AG04449 (cell line): ENCODE data around the gene CTNNBIP1.

Experiments used
- CTCF ChIA-PET: fragments of 350-600 bp; formaldehyde crosslinking; extraction: SDS; loops from one replicate; lab custom pipeline; 2021; ENCODE audit warnings: antibody characterized with exemption; lab: Yijun Ruan, JAX
- POLR2A ChIA-PET: fragments of 400-600, 350-600 bp; formaldehyde crosslinking; extraction: SDS; loops from one replicate; lab custom pipeline; 2020; ENCODE audit warnings: antibody characterized with exemption, inconsistent platforms; lab: Yijun Ruan, JAX
- DNase-seq: peaks from one replicate; pipeline ENCODE4 v3.0.0-alpha.2; 2010; ENCODE audit warnings: low read depth, low spot score
- H3K4me3 ChIP-seq: 2 replicates; pipeline ENCODE4 v1.5.1; 2011; ENCODE audit warnings: low read depth, mild to moderate bottlenecking, control low read depth, low read length
- CTCF ChIP-seq: IDR thresholded peaks from one replicate; pipeline ENCODE4 v1.5.1; 2011; ENCODE audit warnings: mild to moderate bottlenecking, moderate library complexity, low read length, control low read depth, inconsistent platforms; ENCODE audit not compliant: insufficient read depth; ENCODE audit errors: missing control alignments

CTNNBIP1 gene

GRCh38 chr1:9891207-9891606, 18.9 kb downstream of the CTNNBIP1 start:
- H3K4me3 ChIP-seq: no peak overlapping the region; the same call in 1 of the 2 replicates
- no peak for TF ChIP-seq CTCF
- ChIA-PET CTCF (interaction anchor here (1.2 to 31.2 kb wide), 2 partner anchors 22 to 51 kb away, joined by 6 to 502 read pairs; no protein-coding TSS in a partner anchor), POLR2A (interaction anchor here (0.6 to 1.0 kb wide), 2 partner anchors 13 to 42 kb away, joined by 3 read pairs; no protein-coding TSS in a partner anchor)
- DNase-seq: no peak

- no peak for TF ChIP-seq CTCF
- H3K4me3 ChIP-seq: no peak overlapping the region
- CTCF ChIA-PET: interaction anchor here (0.9 to 31.2 kb wide), 5 partner anchors 21 to 264 kb away, joined by 3 to 502 read pairs (median 3); no protein-coding TSS in a partner anchor
- POLR2A ChIA-PET: interaction anchor here (0.6 to 1.0 kb wide), 2 partner anchors 12 to 336 kb away, joined by 3 to 4 read pairs; no protein-coding TSS in a partner anchor
- DNase-seq: no peak
These were observed 19.8 kb downstream of the CTNNBIP1 start for GRCh38 chr1:9890224-9890731.

- POLR2A ChIA-PET: no interaction called here
- CTCF ChIA-PET: interaction anchor here (0.9 to 31.2 kb wide), 7 partner anchors 20 to 263 kb away, joined by 3 to 502 read pairs (median 3); no protein-coding TSS in a partner anchor
- no peak overlapping the region for H3K4me3 ChIP-seq
- no peak for TF ChIP-seq CTCF
- DNase-seq: no peak
These were observed 20.7 kb downstream of the CTNNBIP1 start for GRCh38 chr1:9889411-9889810.

GRCh38 chr1:9888886-9889285, 21.2 kb downstream of the CTNNBIP1 start:
- TF ChIP-seq CTCF: no peak
- ChIA-PET CTCF (interaction anchor here (0.9 to 31.2 kb wide), 4 partner anchors 20 to 53 kb away, joined by 3 to 502 read pairs (median 6); no protein-coding TSS in a partner anchor), POLR2A (interaction anchor here (0.6 kb wide), 1 partner anchor 22 kb away, joined by 3 read pairs; no protein-coding TSS in a partner anchor)
- no peak overlapping the region for H3K4me3 ChIP-seq
- DNase-seq: no peak

GRCh38 chr1:9887070-9887469, 23.0 kb downstream of the CTNNBIP1 start:
- TF ChIP-seq CTCF: no peak
- ChIA-PET CTCF (interaction anchor here (1.2 to 31.2 kb wide), 3 partner anchors 18 to 55 kb away, joined by 3 to 502 read pairs (median 4); no protein-coding TSS in a partner anchor), POLR2A (no interaction called here)
- no peak for DNase-seq
- H3K4me3 ChIP-seq: no peak overlapping the region

GRCh38 chr1:9886092-9886742, 23.9 kb downstream of the CTNNBIP1 start:
- TF ChIP-seq CTCF: no peak
- ChIA-PET CTCF (interaction anchor here (0.6 to 31.2 kb wide), 3 partner anchors 8 to 56 kb away, joined by 3 to 502 read pairs (median 3); no protein-coding TSS in a partner anchor), POLR2A (no interaction called here)
- DNase-seq: no peak
- H3K4me3 ChIP-seq: no peak overlapping the region
